HG03159 (cell line): Measurements from ENCODE around the gene CRACDL.
A peak's percentile ranks its signal among the peaks of the same experiment; 100 is the strongest.
"Not testable (repeated sequence)": the region's sequence is repeated elsewhere in the genome, so short reads cannot be mapped to it uniquely, and the experiment has no call there.

Source experiments
- ATAC-seq: cut with Tn5 transposase; IDR thresholded peaks from one replicate; pipeline ENCODE4 v1.9.1; 2021; ENCODE audit warnings: mild to moderate bottlenecking, moderate library complexity; ENCODE audit not compliant: unreplicated experiment

CRACDL gene

GRCh38 chr2:98759338-98759737 lies 176.7 kb downstream of the CRACDL start:
- ATAC-seq, result no peak

- peak; percentile 85 for ATAC-seq
These were observed 178.1 kb downstream of the CRACDL start for GRCh38 chr2:98757904-98758421.

DNA sequence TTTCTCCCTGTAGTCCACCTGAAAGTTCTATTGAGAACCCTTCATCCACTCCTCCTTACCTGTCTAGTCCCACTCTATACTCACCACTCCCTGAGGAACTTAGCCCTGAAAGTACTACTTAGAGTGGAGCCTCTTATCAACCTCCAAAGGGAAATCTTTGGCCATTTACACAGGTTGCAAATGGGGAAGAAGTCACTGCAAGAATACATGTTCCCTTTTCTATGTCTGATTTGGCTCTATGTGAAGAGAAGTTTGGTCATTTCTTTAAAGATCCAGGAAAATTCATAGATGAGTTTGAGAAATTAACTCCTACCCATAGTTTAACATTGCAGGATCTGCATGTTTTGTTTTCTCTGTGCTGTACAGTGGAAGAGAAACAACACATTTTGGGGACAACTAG lies 182.2 kb downstream of the CRACDL start:
- ATAC-seq, result no peak

GRCh38 chr2:98752711-98753110 lies 183.3 kb downstream of the CRACDL start:
- ATAC-seq, result not testable (repeated sequence)

GRCh38 chr2:98751748-98752147 lies 184.3 kb downstream of the CRACDL start:
- ATAC-seq, result no peak

DNA sequence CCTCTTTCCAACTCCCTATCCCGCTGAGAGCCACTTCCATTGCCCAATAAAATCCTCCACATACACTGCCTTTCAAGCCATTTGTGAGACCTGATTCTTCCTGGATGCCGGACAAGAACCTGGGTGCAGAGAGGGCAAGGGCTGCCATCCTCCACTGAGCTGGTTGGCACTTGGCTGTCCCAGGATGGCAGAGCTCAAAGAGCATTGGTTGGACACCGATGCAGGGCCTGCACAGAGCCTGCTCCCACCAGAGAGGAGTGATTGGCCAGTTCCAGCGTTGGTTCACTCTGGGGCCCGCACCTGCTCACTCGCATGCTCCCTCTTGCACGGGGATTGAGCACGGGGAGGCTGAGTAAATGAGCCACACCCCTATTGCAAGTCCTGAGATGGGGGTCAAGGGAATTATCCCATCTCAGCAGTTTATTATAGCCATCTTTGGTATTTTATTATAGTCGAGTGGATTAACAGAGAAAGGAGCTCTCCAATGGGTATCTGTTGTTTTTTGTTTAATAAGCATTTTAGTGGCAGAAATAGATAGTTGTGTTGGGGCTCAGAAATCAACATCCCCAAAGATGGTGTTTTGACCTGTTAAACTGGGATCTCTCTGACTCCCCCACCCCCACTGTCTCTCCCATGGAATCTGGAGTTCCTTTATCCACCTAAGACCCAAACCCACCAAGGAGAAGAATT lies 185.3 kb downstream of the CRACDL start:
- ATAC-seq, result no peak

- no peak for ATAC-seq
These were observed 187.0 kb downstream of the CRACDL start for GRCh38 chr2:98749066-98749450.

DNA sequence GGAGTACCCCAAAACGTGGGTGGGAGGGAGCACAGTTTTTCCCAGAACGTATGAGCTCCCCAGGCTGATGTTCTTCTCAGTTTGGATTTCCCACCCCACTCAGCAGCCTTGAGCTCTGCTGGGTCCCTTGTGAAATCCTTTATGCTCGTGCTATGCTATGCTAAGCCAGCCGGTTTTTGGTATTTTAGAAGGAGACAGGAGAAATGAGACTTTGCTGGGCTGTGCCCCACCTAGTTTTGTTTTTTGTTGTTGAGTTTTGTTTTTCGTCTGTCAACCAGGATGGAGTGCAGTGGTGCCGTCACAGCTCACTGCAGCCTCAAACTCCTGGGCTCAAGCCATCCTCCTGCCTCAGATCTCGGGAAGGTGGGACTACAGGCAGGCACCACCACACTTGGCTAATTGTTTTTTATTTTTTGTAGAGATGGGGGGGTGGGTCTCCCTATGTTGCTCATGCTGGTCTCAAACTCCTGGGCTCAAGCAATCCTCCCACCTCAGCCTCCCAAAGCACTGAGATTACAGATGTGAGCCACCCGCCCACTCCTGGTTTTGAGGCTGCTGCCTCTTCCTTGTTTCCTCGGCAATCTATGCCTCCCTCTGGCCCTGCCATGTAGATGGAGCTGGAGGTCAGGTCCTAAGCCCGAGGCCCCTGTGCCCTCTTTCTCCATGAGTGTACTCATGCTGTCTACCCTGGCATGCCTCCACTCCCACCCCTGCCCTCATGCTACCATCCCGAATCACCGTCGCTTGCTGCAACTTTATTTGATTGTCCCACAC lies 187.5 kb downstream of the CRACDL start:
- ATAC-seq, result no peak

DNA sequence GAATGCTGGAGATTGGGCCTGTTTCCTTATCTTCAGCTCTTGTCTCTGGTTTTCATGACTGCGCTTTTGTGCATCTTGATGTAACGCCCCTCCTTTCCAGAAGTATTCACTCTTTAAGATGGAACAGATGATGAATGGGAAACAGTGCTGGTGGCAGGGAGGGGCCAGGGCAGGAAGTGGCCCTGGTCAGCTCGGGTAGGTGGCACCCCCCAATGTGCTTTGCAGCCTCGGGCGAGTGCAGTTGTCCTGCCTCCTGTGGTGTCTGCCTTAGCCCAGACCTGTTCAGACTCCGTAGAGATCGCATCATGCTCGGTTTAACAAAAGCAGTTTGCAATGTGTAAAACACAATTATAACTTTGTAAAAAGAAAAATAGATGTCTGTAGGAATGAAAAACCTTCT lies 188.1 kb downstream of the CRACDL start:
- no peak for ATAC-seq

DNA sequence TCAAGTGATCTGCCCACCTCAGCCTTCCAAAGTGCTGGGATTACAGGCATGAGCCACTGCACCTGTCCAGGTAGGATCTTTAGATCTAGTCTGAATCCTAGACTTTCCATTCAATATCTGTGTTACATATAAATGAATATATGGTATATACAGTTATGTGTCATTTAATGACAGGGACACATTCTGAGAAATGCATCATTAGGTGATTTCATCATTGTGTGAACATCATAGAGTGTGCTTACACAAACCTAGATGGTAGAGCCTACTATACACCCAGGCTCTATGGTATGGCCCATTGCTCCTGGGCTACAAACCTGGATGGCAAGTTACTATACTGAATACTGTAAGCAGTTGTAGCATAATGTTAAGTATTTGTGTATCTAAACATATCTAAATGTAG lies 189.6 kb downstream of the CRACDL start:
- ATAC-seq, result no peak

DNA sequence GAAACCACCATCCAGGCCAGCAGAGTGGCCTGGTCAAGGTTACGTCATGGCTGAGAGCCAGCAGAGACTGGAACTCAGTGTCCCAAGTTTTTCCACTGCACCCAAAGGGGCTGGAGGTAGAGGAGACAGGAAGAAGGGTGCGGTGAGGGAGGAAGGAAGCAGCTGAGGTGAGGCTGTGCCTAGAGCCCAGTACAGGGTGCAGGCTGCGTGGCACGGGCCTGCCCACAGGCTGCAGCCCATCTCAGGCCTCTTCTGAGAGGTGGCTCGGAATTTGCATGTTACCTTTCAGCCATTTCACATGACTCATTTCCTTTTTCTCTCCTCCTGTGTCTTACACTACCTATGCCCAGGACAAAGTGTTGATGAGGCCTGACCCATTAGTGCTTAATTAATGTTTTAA lies 191.4 kb downstream of the CRACDL start:
- no peak for ATAC-seq
